ENCODE data around the gene PRDX2. TPM values are rescaled to one million over a fixed set of nuclear protein-coding genes. Genes with fewer than 3 reads are reported as not detected.

PRDX2 gene
- total RNA-seq, 1 experiment from 2014 or later: 295 TPM

GRCh38 chr19:12772323-12772722, 29.3 kb downstream of the PRDX2 start:
- Mint-ChIP-seq H3K27ac (ENCODE audit: low read depth, unreplicated experiment) (no peak overlapping the region), H3K27me3 (ENCODE audit: insufficient read depth, unreplicated experiment) (no peaks in the 10 kb centered on the region), H3K4me1 (ENCODE audit: insufficient read depth, unreplicated experiment) (peaks cover 7% of the 10 kb centered on the region), H3K36me3 (ENCODE audit: insufficient read depth, unreplicated experiment) (peaks cover 20% of the 10 kb centered on the region), H3K9me3 (ENCODE audit: unreplicated experiment) (no peaks in the 10 kb centered on the region), H3K4me3 (ENCODE audit: unreplicated experiment) (no peak overlapping the region)
- CTCF ChIA-PET: interaction anchor here (2.0 to 8.4 kb wide), 4 partner anchors 11 to 76 kb away, joined by 9 to 278 read pairs (median 27); partner anchors contain the start of gene JUNB
- no peak for TF ChIP-seq CTCF (IDR thresholded peaks at IDR 0.05; ENCODE audit: unreplicated experiment)
- intact Hi-C loops (cut with micrococcal nuclease): no loop called here
- no TSS peak for BruUV-seq (replicated peaks)
- POLR2A ChIA-PET: interaction anchor here (0.6 to 10.1 kb wide), 2 partner anchors 22 to 27 kb away, joined by 3 to 410 read pairs; partner anchors contain the start of gene JUNB
- DNase-seq (ENCODE audit: unreplicated experiment): no peak

GRCh38 chr19:12770922-12771321, 30.7 kb downstream of the PRDX2 start:
- ChIA-PET CTCF (interaction anchor here (0.7 to 2.7 kb wide), 4 partner anchors 10 to 77 kb away, joined by 3 to 9 read pairs (median 6); partner anchors contain the start of gene JUNB), POLR2A (no interaction called here)
- Mint-ChIP-seq H3K4me1 (ENCODE audit: insufficient read depth, unreplicated experiment) (peaks cover 12% of the 10 kb centered on the region), H3K4me3 (ENCODE audit: unreplicated experiment) (no peak overlapping the region), H3K27me3 (ENCODE audit: insufficient read depth, unreplicated experiment) (no peaks in the 10 kb centered on the region), H3K27ac (ENCODE audit: low read depth, unreplicated experiment) (no peak overlapping the region), H3K9me3 (ENCODE audit: unreplicated experiment) (no peaks in the 10 kb centered on the region), H3K36me3 (ENCODE audit: insufficient read depth, unreplicated experiment) (peaks cover 27% of the 10 kb centered on the region)
- TF ChIP-seq CTCF (IDR thresholded peaks at IDR 0.05; ENCODE audit: unreplicated experiment): no peak
- no TSS peak for BruUV-seq (replicated peaks)
- intact Hi-C loops (cut with micrococcal nuclease): no loop called here
- DNase-seq (ENCODE audit: unreplicated experiment): no peak

GRCh38 chr19:12769689-12770088, 31.9 kb downstream of the PRDX2 start:
- intact Hi-C loops (cut with micrococcal nuclease): no loop called here
- no peak overlapping the region for H3K27ac Mint-ChIP-seq (ENCODE audit: low read depth, unreplicated experiment)
- ChIA-PET POLR2A (interaction anchor here (0.7 kb wide), 1 partner anchor 17 kb away, joined by 3 read pairs; no protein-coding TSS in a partner anchor), CTCF (interaction anchor here (0.6 to 0.8 kb wide), 2 partner anchors 12 to 14 kb away, joined by 3 to 6 read pairs; no protein-coding TSS in a partner anchor)
- no peak for DNase-seq (ENCODE audit: unreplicated experiment)
- H3K36me3 Mint-ChIP-seq (ENCODE audit: insufficient read depth, unreplicated experiment): peaks cover 21% of the 10 kb centered on the region
- H3K4me1 Mint-ChIP-seq (ENCODE audit: insufficient read depth, unreplicated experiment): peaks cover 12% of the 10 kb centered on the region
- no peaks in the 10 kb centered on the region for H3K9me3 Mint-ChIP-seq (ENCODE audit: unreplicated experiment)
- H3K4me3 Mint-ChIP-seq (ENCODE audit: unreplicated experiment): no peak overlapping the region
- H3K27me3 Mint-ChIP-seq (ENCODE audit: insufficient read depth, unreplicated experiment): no peaks in the 10 kb centered on the region
- TF ChIP-seq CTCF (IDR thresholded peaks at IDR 0.05; ENCODE audit: unreplicated experiment): no peak
- no TSS peak for BruUV-seq (replicated peaks)

GRCh38 chr19:12767666-12768065, 33.9 kb downstream of the PRDX2 start:
- intact Hi-C loops (cut with micrococcal nuclease): no loop called here
- no peak for TF ChIP-seq CTCF (IDR thresholded peaks at IDR 0.05; ENCODE audit: unreplicated experiment)
- H3K9me3 Mint-ChIP-seq (ENCODE audit: unreplicated experiment): no peaks in the 10 kb centered on the region
- no peak overlapping the region for H3K4me3 Mint-ChIP-seq (ENCODE audit: unreplicated experiment)
- no peak overlapping the region for H3K27ac Mint-ChIP-seq (ENCODE audit: low read depth, unreplicated experiment)
- H3K4me1 Mint-ChIP-seq (ENCODE audit: insufficient read depth, unreplicated experiment): peaks cover 5% of the 10 kb centered on the region
- peaks cover 20% of the 10 kb centered on the region for H3K36me3 Mint-ChIP-seq (ENCODE audit: insufficient read depth, unreplicated experiment)
- CTCF ChIA-PET: interaction anchor here (1.8 to 13.2 kb wide), 4 partner anchors 10 to 81 kb away, joined by 8 to 307 read pairs (median 48); partner anchors contain the start of genes JUNB, PRDX2 and THSD8
- POLR2A ChIA-PET: interaction anchor here (0.5 to 2.9 kb wide), 3 partner anchors 18 to 28 kb away, joined by 3 to 17 read pairs (median 4); partner anchors contain the start of gene JUNB
- no peak for DNase-seq (ENCODE audit: unreplicated experiment)
- H3K27me3 Mint-ChIP-seq (ENCODE audit: insufficient read depth, unreplicated experiment): no peaks in the 10 kb centered on the region
- no TSS peak for BruUV-seq (replicated peaks)
